HG03439 (cell line): ENCODE measurements around the gene AARS1.
"Not testable (repeated sequence)": the region's sequence is repeated elsewhere in the genome, so short reads cannot be mapped to it uniquely, and the experiment has no call there.

Experiments used
- ATAC-seq: cut with Tn5 transposase; IDR thresholded peaks from one replicate; pipeline ENCODE4 v1.9.1; 2021; ENCODE audit warnings: mild to moderate bottlenecking, moderate library complexity; ENCODE audit not compliant: unreplicated experiment

AARS1 gene

GRCh38 chr16:70289229-70290094 lies at the start of gene AARS1:
Gene AARS1, minus strand, starts transcription at chr16:70289506. Its CDS starts 6,743 bp downstream, at chr16:70282763.
- peak; percentile 93 for ATAC-seq

GRCh38 chr16:70337814-70338213 lies 48.5 kb upstream of the AARS1 start:
- ATAC-seq = no peak

GRCh38 chr16:70332728-70333127 lies 43.4 kb upstream of the AARS1 start:
- not testable (repeated sequence) for ATAC-seq

GRCh38 chr16:70331588-70332358 lies 42.5 kb upstream of the AARS1 start:
- ATAC-seq = no peak

- no peak for ATAC-seq
These were observed 41.8 kb upstream of the AARS1 start for GRCh38 chr16:70331091-70331490.

- ATAC-seq = no peak
These were observed 35.9 kb upstream of the AARS1 start for GRCh38 chr16:70324998-70325747.

GRCh38 chr16:70320121-70320520 lies 30.8 kb upstream of the AARS1 start:
- no peak for ATAC-seq

GRCh38 chr16:70307726-70308125 lies 18.4 kb upstream of the AARS1 start:
- ATAC-seq = not testable (repeated sequence)

GRCh38 chr16:70306880-70307279 lies 17.6 kb upstream of the AARS1 start:
- ATAC-seq = no peak

GRCh38 chr16:70304892-70305448 lies 15.7 kb upstream of the AARS1 start:
- no peak for ATAC-seq

GRCh38 chr16:70302745-70303144 lies 13.4 kb upstream of the AARS1 start:
- ATAC-seq = no peak

GRCh38 chr16:70301121-70301520 lies 11.8 kb upstream of the AARS1 start:
- ATAC-seq = no peak

GRCh38 chr16:70298988-70299938 lies 10.0 kb upstream of the AARS1 start, which contains the start of gene DDX19B:
Gene DDX19B, plus strand, starts transcription at chr16:70299186. Its CDS starts 112 bp downstream, at chr16:70299298.
- peak; percentile 74 for ATAC-seq

GRCh38 chr16:70295634-70296033 lies 6.3 kb upstream of the AARS1 start:
- ATAC-seq = no peak

GRCh38 chr16:70294385-70295025 lies 5.2 kb upstream of the AARS1 start:
- ATAC-seq = no peak

GRCh38 chr16:70292148-70292547 lies 2.8 kb upstream of the AARS1 start:
- not testable (repeated sequence) for ATAC-seq

- no peak for ATAC-seq
These were observed 1.7 kb upstream of the AARS1 start for GRCh38 chr16:70290949-70291519.

GRCh38 chr16:70287304-70287971 lies 1.9 kb downstream of the AARS1 start:
- not testable (repeated sequence) for ATAC-seq
